Measurements from ENCODE around the gene MRPS23. TPM values are rescaled to one million over a fixed set of nuclear protein-coding genes. Genes with fewer than 3 reads are reported as not detected.

MRPS23 gene
- total and polyA plus RNA-seq, 2 of the 13 experiments (the other 11 are each of a cell fraction or from before 2014, with no cell fraction given) = 63.2 to 181 TPM

DNA sequence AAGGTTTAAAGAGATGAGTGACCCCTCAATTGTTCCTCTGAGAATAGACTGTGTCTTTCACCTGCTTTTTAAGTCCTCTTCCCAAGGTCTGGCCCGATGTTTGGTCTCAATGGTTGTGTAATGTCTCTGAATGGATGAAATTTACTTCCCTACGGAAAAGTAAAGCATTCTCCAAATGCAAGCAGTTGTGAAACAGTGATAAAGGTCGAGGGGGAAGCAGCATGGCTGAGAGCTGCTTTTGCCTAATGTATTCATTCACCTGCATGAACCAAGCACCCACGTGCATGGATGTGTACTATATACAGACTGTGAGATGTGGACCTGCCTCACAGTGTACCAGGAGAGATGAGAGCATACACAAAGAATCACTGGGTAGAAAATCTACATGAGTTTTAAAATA lies 11.4 kb downstream of the MRPS23 start (continued):
- TF ChIP-seq, protein P1, sequence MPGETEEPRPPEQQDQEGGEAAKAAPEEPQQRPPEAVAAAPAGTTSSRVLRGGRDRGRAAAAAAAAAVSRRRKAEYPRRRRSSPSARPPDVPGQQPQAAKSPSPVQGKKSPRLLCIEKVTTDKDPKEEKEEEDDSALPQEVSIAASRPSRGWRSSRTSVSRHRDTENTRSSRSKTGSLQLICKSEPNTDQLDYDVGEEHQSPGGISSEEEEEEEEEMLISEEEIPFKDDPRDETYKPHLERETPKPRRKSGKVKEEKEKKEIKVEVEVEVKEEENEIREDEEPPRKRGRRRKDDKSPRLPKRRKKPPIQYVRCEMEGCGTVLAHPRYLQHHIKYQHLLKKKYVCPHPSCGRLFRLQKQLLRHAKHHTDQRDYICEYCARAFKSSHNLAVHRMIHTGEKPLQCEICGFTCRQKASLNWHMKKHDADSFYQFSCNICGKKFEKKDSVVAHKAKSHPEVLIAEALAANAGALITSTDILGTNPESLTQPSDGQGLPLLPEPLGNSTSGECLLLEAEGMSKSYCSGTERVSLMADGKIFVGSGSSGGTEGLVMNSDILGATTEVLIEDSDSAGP (CRISPR knock-in tag; IDR thresholded peaks at IDR 0.05; ENCODE audit: borderline replicate concordance) = no peak; the same call in 1 of the 2 replicates
- TF ChIP-seq KLF16 (CRISPR knock-in tag; IDR thresholded peaks at IDR 0.05) (peak in 1 of 2 experiments; percentile 79; a peak in 1 of 4 replicates), KDM2A (CRISPR knock-in tag; IDR thresholded peaks at IDR 0.05; ENCODE audit: borderline replicate concordance, low read depth) (no peak), ZNF724P (CRISPR knock-in tag; IDR thresholded peaks at IDR 0.05; ENCODE audit: borderline replicate concordance) (no peak), CHD4 (IDR thresholded peaks at IDR 0.05; ENCODE audit: borderline replicate concordance, low read length) (no peak), ZKSCAN8 (CRISPR knock-in tag; IDR thresholded peaks at IDR 0.05; ENCODE audit: borderline replicate concordance) (peak; percentile 83; the same call in 1 of the 2 replicates), SALL2 (CRISPR knock-in tag; IDR thresholded peaks at IDR 0.05) (no peak), SMAD9 (CRISPR knock-in tag; IDR thresholded peaks at IDR 0.05) (no peak), ZNF124 (CRISPR knock-in tag; IDR thresholded peaks at IDR 0.05) (peak; percentile 41; the same call in 1 of the 2 replicates)
- TF ChIP-seq, protein P2, sequence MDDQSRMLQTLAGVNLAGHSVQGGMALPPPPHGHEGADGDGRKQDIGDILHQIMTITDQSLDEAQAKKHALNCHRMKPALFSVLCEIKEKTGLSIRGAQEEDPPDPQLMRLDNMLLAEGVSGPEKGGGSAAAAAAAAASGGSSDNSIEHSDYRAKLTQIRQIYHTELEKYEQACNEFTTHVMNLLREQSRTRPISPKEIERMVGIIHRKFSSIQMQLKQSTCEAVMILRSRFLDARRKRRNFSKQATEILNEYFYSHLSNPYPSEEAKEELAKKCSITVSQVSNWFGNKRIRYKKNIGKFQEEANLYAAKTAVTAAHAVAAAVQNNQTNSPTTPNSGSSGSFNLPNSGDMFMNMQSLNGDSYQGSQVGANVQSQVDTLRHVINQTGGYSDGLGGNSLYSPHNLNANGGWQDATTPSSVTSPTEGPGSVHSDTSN (CRISPR knock-in tag; IDR thresholded peaks at IDR 0.05; ENCODE audit: borderline replicate concordance) = no peak
- TF ChIP-seq, protein P3, sequence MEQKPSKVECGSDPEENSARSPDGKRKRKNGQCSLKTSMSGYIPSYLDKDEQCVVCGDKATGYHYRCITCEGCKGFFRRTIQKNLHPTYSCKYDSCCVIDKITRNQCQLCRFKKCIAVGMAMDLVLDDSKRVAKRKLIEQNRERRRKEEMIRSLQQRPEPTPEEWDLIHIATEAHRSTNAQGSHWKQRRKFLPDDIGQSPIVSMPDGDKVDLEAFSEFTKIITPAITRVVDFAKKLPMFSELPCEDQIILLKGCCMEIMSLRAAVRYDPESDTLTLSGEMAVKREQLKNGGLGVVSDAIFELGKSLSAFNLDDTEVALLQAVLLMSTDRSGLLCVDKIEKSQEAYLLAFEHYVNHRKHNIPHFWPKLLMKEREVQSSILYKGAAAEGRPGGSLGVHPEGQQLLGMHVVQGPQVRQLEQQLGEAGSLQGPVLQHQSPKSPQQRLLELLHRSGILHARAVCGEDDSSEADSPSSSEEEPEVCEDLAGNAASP (CRISPR knock-in tag; IDR thresholded peaks at IDR 0.05; ENCODE audit: borderline replicate concordance) = peak; percentile 67; the same call in 1 of the 2 replicates
- TF ChIP-seq, protein P4, sequence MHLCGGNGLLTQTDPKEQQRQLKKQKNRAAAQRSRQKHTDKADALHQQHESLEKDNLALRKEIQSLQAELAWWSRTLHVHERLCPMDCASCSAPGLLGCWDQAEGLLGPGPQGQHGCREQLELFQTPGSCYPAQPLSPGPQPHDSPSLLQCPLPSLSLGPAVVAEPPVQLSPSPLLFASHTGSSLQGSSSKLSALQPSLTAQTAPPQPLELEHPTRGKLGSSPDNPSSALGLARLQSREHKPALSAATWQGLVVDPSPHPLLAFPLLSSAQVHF (CRISPR knock-in tag; IDR thresholded peaks at IDR 0.05) = no peak
- TF ChIP-seq, protein P5, sequence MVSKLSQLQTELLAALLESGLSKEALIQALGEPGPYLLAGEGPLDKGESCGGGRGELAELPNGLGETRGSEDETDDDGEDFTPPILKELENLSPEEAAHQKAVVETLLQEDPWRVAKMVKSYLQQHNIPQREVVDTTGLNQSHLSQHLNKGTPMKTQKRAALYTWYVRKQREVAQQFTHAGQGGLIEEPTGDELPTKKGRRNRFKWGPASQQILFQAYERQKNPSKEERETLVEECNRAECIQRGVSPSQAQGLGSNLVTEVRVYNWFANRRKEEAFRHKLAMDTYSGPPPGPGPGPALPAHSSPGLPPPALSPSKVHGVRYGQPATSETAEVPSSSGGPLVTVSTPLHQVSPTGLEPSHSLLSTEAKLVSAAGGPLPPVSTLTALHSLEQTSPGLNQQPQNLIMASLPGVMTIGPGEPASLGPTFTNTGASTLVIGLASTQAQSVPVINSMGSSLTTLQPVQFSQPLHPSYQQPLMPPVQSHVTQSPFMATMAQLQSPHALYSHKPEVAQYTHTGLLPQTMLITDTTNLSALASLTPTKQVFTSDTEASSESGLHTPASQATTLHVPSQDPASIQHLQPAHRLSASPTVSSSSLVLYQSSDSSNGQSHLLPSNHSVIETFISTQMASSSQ (IDR thresholded peaks at IDR 0.05; ENCODE audit: low read depth) = no peak
- TF ChIP-seq, protein P5 (CRISPR knock-in tag; IDR thresholded peaks at IDR 0.05; ENCODE audit: borderline replicate concordance) = peak; percentile 70; the same call in 1 of the 2 replicates
- TF ChIP-seq, protein P6, sequence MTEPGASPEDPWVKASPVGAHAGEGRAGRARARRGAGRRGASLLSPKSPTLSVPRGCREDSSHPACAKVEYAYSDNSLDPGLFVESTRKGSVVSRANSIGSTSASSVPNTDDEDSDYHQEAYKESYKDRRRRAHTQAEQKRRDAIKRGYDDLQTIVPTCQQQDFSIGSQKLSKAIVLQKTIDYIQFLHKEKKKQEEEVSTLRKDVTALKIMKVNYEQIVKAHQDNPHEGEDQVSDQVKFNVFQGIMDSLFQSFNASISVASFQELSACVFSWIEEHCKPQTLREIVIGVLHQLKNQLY (CRISPR knock-in tag; IDR thresholded peaks at IDR 0.05) = peak; percentile 85
- TF ChIP-seq, protein P7, sequence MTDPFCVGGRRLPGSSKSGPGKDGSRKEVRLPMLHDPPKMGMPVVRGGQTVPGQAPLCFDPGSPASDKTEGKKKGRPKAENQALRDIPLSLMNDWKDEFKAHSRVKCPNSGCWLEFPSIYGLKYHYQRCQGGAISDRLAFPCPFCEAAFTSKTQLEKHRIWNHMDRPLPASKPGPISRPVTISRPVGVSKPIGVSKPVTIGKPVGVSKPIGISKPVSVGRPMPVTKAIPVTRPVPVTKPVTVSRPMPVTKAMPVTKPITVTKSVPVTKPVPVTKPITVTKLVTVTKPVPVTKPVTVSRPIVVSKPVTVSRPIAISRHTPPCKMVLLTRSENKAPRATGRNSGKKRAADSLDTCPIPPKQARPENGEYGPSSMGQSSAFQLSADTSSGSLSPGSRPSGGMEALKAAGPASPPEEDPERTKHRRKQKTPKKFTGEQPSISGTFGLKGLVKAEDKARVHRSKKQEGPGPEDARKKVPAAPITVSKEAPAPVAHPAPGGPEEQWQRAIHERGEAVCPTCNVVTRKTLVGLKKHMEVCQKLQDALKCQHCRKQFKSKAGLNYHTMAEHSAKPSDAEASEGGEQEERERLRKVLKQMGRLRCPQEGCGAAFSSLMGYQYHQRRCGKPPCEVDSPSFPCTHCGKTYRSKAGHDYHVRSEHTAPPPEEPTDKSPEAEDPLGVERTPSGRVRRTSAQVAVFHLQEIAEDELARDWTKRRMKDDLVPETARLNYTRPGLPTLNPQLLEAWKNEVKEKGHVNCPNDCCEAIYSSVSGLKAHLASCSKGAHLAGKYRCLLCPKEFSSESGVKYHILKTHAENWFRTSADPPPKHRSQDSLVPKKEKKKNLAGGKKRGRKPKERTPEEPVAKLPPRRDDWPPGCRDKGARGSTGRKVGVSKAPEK (CRISPR knock-in tag; IDR thresholded peaks at IDR 0.05; ENCODE audit: borderline replicate concordance) = peak; percentile 35; the same call in 1 of the 2 replicates

Measured in HepG2 (cell line).